ENCODE measurements around the gene ZNF22.

The ZNF22 gene

GRCh38 chr10:45035673-45036072, 35.0 kb downstream of the ZNF22 start:
- DNase-seq, result no peak

GRCh38 chr10:45040921-45041542, 40.3 kb downstream of the ZNF22 start:
- DNase-seq, result no peak

GRCh38 chr10:45044290-45044689, 43.6 kb downstream of the ZNF22 start:
- DNase-seq, result no peak

GRCh38 chr10:45050551-45051235, 50.0 kb downstream of the ZNF22 start:
- DNase-seq, result no peak

GRCh38 chr10:45052700-45053099, 52.0 kb downstream of the ZNF22 start:
- no peak for DNase-seq

- DNase-seq, result no peak
Measured at GRCh38 chr10:45053569-45054100, 52.9 kb downstream of the ZNF22 start.
